Stimulated activated CD4-positive, alpha-beta T cell treated with anti-CD3 and anti-CD28 coated beads, Interleukin-12 subunit alpha, Interleukin-12 subunit beta, amount 100 ng/mL, for 4 hours (primary cell): ENCODE data around the gene ETV7.

Experiments
- DNase-seq: peaks from one replicate; pipeline ENCODE4 v3.0.0-alpha.2; 2020

Gene ETV7

GRCh38 chr6:36337814-36338213, 49.7 kb downstream of the ETV7 start:
- DNase-seq: no peak

GRCh38 chr6:36336779-36337241, 50.7 kb downstream of the ETV7 start, which contains the start of gene BNIP5:
TSS of gene BNIP5 (minus strand) at chr6:36336888. CDS start at chr6:36330690, 6,198 bp downstream.
- DNase-seq: no peak

GRCh38 chr6:36336208-36336710, 51.2 kb downstream of the ETV7 start:
- DNase-seq: no peak

GRCh38 chr6:36335465-36336207, 51.8 kb downstream of the ETV7 start:
- DNase-seq: no peak

GRCh38 chr6:36334832-36335459, 52.5 kb downstream of the ETV7 start:
- DNase-seq: no peak

- DNase-seq: no peak
Measured at GRCh38 chr6:36333931-36334725, 53.3 kb downstream of the ETV7 start.

GRCh38 chr6:36333171-36333895, 54.1 kb downstream of the ETV7 start:
- no peak for DNase-seq

- DNase-seq: no peak
Measured at GRCh38 chr6:36331381-36331780, 56.1 kb downstream of the ETV7 start.

- no peak for DNase-seq
Measured at GRCh38 chr6:36330366-36330765, 57.1 kb downstream of the ETV7 start.

GRCh38 chr6:36329798-36330291, 57.6 kb downstream of the ETV7 start:
- no peak for DNase-seq

GRCh38 chr6:36328600-36328999, 58.9 kb downstream of the ETV7 start:
- DNase-seq: no peak

- no peak for DNase-seq
Measured at GRCh38 chr6:36327919-36328236, 59.6 kb downstream of the ETV7 start.

- no peak for DNase-seq
Measured at GRCh38 chr6:36327226-36327918, 60.1 kb downstream of the ETV7 start.

- DNase-seq: no peak
Measured at GRCh38 chr6:36326356-36326995, 61.0 kb downstream of the ETV7 start.

GRCh38 chr6:36324715-36325114, 62.8 kb downstream of the ETV7 start:
- no peak for DNase-seq

GRCh38 chr6:36324191-36324590, 63.3 kb downstream of the ETV7 start:
- DNase-seq: no peak

- DNase-seq: no peak
Measured at GRCh38 chr6:36323062-36323461, 64.4 kb downstream of the ETV7 start.

GRCh38 chr6:36322591-36322990, 64.9 kb downstream of the ETV7 start:
- no peak for DNase-seq

GRCh38 chr6:36320475-36320874, 67.0 kb downstream of the ETV7 start:
- no peak for DNase-seq

GRCh38 chr6:36319821-36320220, 67.6 kb downstream of the ETV7 start:
- no peak for DNase-seq

- DNase-seq: no peak
Measured at GRCh38 chr6:36319436-36319762, 68.1 kb downstream of the ETV7 start.
